NOMO-1 treated with DMSO at 0.1 percent for 48 hours (cell line): ENCODE results near the gene BCAS3.
"Not testable (repeated sequence)": the region's sequence is repeated elsewhere in the genome, so short reads cannot be mapped to it uniquely, and the experiment has no call there.

ENCODE experiments used
- DNase-seq: peaks from one replicate; lab custom pipeline; 2025; ENCODE audit not compliant: unreplicated experiment; lab: John Stamatoyannopoulos, UW

BCAS3 gene

GRCh38 chr17:60863892-60864707, 186.4 kb downstream of the BCAS3 start:
- DNase-seq, result peak; percentile 81

GRCh38 chr17:60864708-60865005, 187.0 kb downstream of the BCAS3 start:
- no peak for DNase-seq

GRCh38 chr17:60874772-60875171, 197.1 kb downstream of the BCAS3 start:
- no peak for DNase-seq

GRCh38 chr17:60886731-60887613, 209.3 kb downstream of the BCAS3 start:
- not testable (repeated sequence) for DNase-seq

- DNase-seq, result no peak
These were observed 210.0 kb downstream of the BCAS3 start for GRCh38 chr17:60887614-60888028.

- DNase-seq, result no peak
These were observed 211.4 kb downstream of the BCAS3 start for GRCh38 chr17:60888812-60889709.

- no peak for DNase-seq
These were observed 213.5 kb downstream of the BCAS3 start for GRCh38 chr17:60891149-60891548.

- no peak for DNase-seq
These were observed 215.8 kb downstream of the BCAS3 start for GRCh38 chr17:60893475-60893874.

- DNase-seq, result no peak
These were observed 219.3 kb downstream of the BCAS3 start for GRCh38 chr17:60896996-60897395.

GRCh38 chr17:60899115-60899514, 221.5 kb downstream of the BCAS3 start:
- DNase-seq, result no peak

GRCh38 chr17:60900688-60901087, 223.0 kb downstream of the BCAS3 start:
- DNase-seq, result no peak

GRCh38 chr17:60901242-60901641, 223.6 kb downstream of the BCAS3 start:
- no peak for DNase-seq

GRCh38 chr17:60901806-60902205, 224.2 kb downstream of the BCAS3 start:
- DNase-seq, result no peak

GRCh38 chr17:60902399-60902798, 224.7 kb downstream of the BCAS3 start:
- no peak for DNase-seq

GRCh38 chr17:60904582-60904981, 226.9 kb downstream of the BCAS3 start:
- DNase-seq, result no peak

GRCh38 chr17:60905709-60906108, 228.1 kb downstream of the BCAS3 start:
- no peak for DNase-seq

GRCh38 chr17:60908324-60908723, 230.7 kb downstream of the BCAS3 start:
- DNase-seq, result no peak

GRCh38 chr17:60909405-60909804, 231.8 kb downstream of the BCAS3 start:
- DNase-seq, result no peak

GRCh38 chr17:60910415-60910814, 232.8 kb downstream of the BCAS3 start:
- DNase-seq, result no peak

GRCh38 chr17:60914078-60914477, 236.4 kb downstream of the BCAS3 start:
- no peak for DNase-seq

GRCh38 chr17:60916043-60916442, 238.4 kb downstream of the BCAS3 start:
- DNase-seq, result no peak
